OCI-LY1 (cell line): ENCODE data around the gene ZBTB47.

ENCODE experiments used
- H2AFZ ChIP-seq: fragments of 200-600 bp; sonication (generic), shearing (Covaris generic); 2 replicates; pipeline ENCODE4 v1.6.0; 2014; ENCODE audit warnings: antibody characterized with exemption, mild to moderate bottlenecking, low read length
- H3F3A ChIP-seq: fragments of 200-600 bp; sonication (generic), shearing (Covaris generic); 2 replicates; pipeline ENCODE4 v1.6.0; 2014; ENCODE audit warnings: mild to moderate bottlenecking, antibody characterized with exemption, low read length, moderate library complexity; ENCODE audit not compliant: insufficient read depth
- H3K27ac ChIP-seq: fragments of 200-600 bp; sonication (generic); 2 replicates; pipeline ENCODE4 v1.5.1; 2014; ENCODE audit warnings: low read length, mixed run types, mild to moderate bottlenecking, low read depth; ENCODE audit not compliant: poor library complexity, severe bottlenecking
- H3K27me3 ChIP-seq: fragments of 200-600 bp; sonication (generic); 2 replicates; pipeline ENCODE4 v1.6.0; 2014; ENCODE audit warnings: antibody characterized with exemption, mild to moderate bottlenecking, low read length, moderate library complexity; ENCODE audit not compliant: insufficient read depth
- H3K36me3 ChIP-seq: fragments of 200-600 bp; sonication (generic); 2 replicates; pipeline ENCODE4 v1.6.1; 2014; ENCODE audit warnings: mild to moderate bottlenecking, antibody characterized with exemption, low read length, moderate library complexity, mixed read lengths; ENCODE audit not compliant: insufficient read depth
- H3K4me1 ChIP-seq: fragments of 200-600 bp; sonication (generic); 2 replicates; pipeline ENCODE4 v1.5.1; 2014; ENCODE audit warnings: mild to moderate bottlenecking, low read length, moderate library complexity; ENCODE audit not compliant: insufficient read depth, severe bottlenecking
- H3K4me2 ChIP-seq: fragments of 200-600 bp; sonication (generic), shearing (Covaris generic); 2 replicates; pipeline ENCODE4 v1.6.1; 2014; ENCODE audit warnings: low read length
- H3K4me3 ChIP-seq: fragments of 200-600 bp; sonication (generic); 2 replicates; pipeline ENCODE4 v1.5.1; 2014; ENCODE audit warnings: low read length, low read depth, mild to moderate bottlenecking, mixed read lengths; ENCODE audit not compliant: poor library complexity, severe bottlenecking
- H3K79me2 ChIP-seq: fragments of 200-600 bp; shearing (Covaris generic); 2 replicates; pipeline ENCODE4 v1.6.1; 2016; ENCODE audit warnings: mixed run types, low read length, mixed read lengths; ENCODE audit not compliant: insufficient read depth
- H3K9ac ChIP-seq: fragments of 200-600 bp; sonication (generic), shearing (Covaris generic); 2 replicates; pipeline ENCODE4 v1.6.1; 2014; ENCODE audit warnings: mild to moderate bottlenecking, low read length, mixed read lengths
- H3K9me2 ChIP-seq: fragments of 200-600 bp; sonication (generic), shearing (Covaris generic); 2 replicates; pipeline ENCODE4 v1.6.1; 2014; ENCODE audit warnings: low read depth, mild to moderate bottlenecking, low read length, mixed read lengths
- H3K9me3 ChIP-seq: fragments of 200-600 bp; shearing (Covaris generic); 2 replicates; pipeline ENCODE4 v1.6.1; 2014; ENCODE audit warnings: low read length, mixed read lengths
- H4K20me1 ChIP-seq: fragments of 200-600 bp; sonication (generic), shearing (Covaris generic); 2 replicates; pipeline ENCODE4 v1.6.0; 2016; ENCODE audit warnings: mild to moderate bottlenecking, low read length; ENCODE audit not compliant: insufficient read depth
- EZH2 ChIP-seq: fragments of 200-600 bp; sonication (generic), shearing (Covaris generic); IDR thresholded peaks from 2 replicates; pipeline ENCODE4 v1.8.0; 2017; ENCODE audit warnings: borderline replicate concordance, mixed run types, mild to moderate bottlenecking, antibody characterized with exemption, low read length, moderate library complexity, mixed read lengths
- TF ChIP-seq, protein P1 (sequence below): fragments of 200-600 bp; sonication (generic), shearing (Covaris generic); IDR thresholded peaks from 2 replicates; pipeline ENCODE4 v1.5.1; 2017; ENCODE audit warnings: mild to moderate bottlenecking, antibody characterized with exemption, low read length, moderate library complexity, mixed read lengths

Gene ZBTB47

DNA sequence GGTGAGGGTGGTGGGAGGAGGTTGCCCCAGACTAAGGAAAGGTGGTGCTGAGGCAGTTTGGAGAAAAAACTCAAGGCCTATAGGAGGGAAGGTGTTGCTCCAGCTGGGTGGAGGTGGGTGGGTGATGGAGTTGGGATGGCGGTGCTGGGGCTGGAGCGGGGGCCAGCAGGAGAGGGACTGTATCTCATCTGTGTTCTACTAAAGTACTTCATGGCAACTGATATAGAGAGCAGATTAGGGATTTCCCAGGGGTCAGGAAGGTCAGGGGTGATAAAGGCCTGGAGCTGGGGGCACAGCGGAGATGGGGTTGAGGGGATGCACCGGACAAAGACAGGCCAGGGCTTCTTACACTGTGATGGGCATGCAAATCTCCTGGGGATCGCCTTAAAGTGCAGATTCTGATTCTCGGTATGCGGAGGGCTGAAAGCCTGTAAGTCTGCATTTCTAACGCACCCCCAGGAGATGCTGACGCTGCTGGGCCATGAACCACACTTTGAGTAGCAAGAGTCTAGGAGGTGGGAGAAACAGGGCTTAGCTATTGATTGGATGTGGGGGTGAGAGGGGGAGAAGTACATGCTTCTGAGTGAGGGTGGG is 36.0 kb downstream of the ZBTB47 start:
- H3K4me1 ChIP-seq = no peaks in the 10 kb centered on the region
- no peaks in the 10 kb centered on the region for H4K20me1 ChIP-seq
- no peaks in the 10 kb centered on the region for H3K9me2 ChIP-seq
- no peak overlapping the region for H3K27ac ChIP-seq
- no peaks in the 10 kb centered on the region for H3K9me3 ChIP-seq
- no peak for TF ChIP-seq EZH2
- TF ChIP-seq, protein P1, sequence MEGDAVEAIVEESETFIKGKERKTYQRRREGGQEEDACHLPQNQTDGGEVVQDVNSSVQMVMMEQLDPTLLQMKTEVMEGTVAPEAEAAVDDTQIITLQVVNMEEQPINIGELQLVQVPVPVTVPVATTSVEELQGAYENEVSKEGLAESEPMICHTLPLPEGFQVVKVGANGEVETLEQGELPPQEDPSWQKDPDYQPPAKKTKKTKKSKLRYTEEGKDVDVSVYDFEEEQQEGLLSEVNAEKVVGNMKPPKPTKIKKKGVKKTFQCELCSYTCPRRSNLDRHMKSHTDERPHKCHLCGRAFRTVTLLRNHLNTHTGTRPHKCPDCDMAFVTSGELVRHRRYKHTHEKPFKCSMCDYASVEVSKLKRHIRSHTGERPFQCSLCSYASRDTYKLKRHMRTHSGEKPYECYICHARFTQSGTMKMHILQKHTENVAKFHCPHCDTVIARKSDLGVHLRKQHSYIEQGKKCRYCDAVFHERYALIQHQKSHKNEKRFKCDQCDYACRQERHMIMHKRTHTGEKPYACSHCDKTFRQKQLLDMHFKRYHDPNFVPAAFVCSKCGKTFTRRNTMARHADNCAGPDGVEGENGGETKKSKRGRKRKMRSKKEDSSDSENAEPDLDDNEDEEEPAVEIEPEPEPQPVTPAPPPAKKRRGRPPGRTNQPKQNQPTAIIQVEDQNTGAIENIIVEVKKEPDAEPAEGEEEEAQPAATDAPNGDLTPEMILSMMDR = no peak
- H2AFZ ChIP-seq = no peak overlapping the region
- H3K27me3 ChIP-seq = no peaks in the 10 kb centered on the region
- no peaks in the 10 kb centered on the region for H3K79me2 ChIP-seq
- H3F3A ChIP-seq = no peaks in the 10 kb centered on the region
- no peak overlapping the region for H3K9ac ChIP-seq
- no peak overlapping the region for H3K4me3 ChIP-seq
- no peak overlapping the region for H3K4me2 ChIP-seq
- H3K36me3 ChIP-seq = no peaks in the 10 kb centered on the region

- H3K9me3 ChIP-seq = no peaks in the 10 kb centered on the region
- no peaks in the 10 kb centered on the region for H3K9me2 ChIP-seq
- H3K4me1 ChIP-seq = no peaks in the 10 kb centered on the region
- no peaks in the 10 kb centered on the region for H4K20me1 ChIP-seq
- H3K4me2 ChIP-seq = no peak overlapping the region
- TF ChIP-seq, protein P1 = no peak
- no peak for TF ChIP-seq EZH2
- no peaks in the 10 kb centered on the region for H3K36me3 ChIP-seq
- H3K9ac ChIP-seq = no peak overlapping the region
- H2AFZ ChIP-seq = no peak overlapping the region
- H3K79me2 ChIP-seq = no peaks in the 10 kb centered on the region
- no peak overlapping the region for H3K27ac ChIP-seq
- H3K27me3 ChIP-seq = no peaks in the 10 kb centered on the region
- no peaks in the 10 kb centered on the region for H3F3A ChIP-seq
- H3K4me3 ChIP-seq = no peak overlapping the region
These were observed 36.7 kb downstream of the ZBTB47 start for GRCh38 chr3:42690191-42690590.

GRCh38 chr3:42690766-42691680 is 37.5 kb downstream of the ZBTB47 start:
- no peak overlapping the region for H2AFZ ChIP-seq
- H3K4me2 ChIP-seq = no peak overlapping the region
- no peak overlapping the region for H3K27ac ChIP-seq
- TF ChIP-seq, protein P1 = no peak
- no peak for TF ChIP-seq EZH2
- no peak overlapping the region for H3K4me3 ChIP-seq
- no peaks in the 10 kb centered on the region for H3K9me2 ChIP-seq
- H3K4me1 ChIP-seq = no peaks in the 10 kb centered on the region
- no peak overlapping the region for H3K9ac ChIP-seq
- H3K9me3 ChIP-seq = no peaks in the 10 kb centered on the region
- H3K36me3 ChIP-seq = no peaks in the 10 kb centered on the region
- H3F3A ChIP-seq = no peaks in the 10 kb centered on the region
- H3K79me2 ChIP-seq = no peaks in the 10 kb centered on the region
- H4K20me1 ChIP-seq = no peaks in the 10 kb centered on the region
- H3K27me3 ChIP-seq = no peaks in the 10 kb centered on the region
